ENCODE measurements around the gene CLASP2.

DNA sequence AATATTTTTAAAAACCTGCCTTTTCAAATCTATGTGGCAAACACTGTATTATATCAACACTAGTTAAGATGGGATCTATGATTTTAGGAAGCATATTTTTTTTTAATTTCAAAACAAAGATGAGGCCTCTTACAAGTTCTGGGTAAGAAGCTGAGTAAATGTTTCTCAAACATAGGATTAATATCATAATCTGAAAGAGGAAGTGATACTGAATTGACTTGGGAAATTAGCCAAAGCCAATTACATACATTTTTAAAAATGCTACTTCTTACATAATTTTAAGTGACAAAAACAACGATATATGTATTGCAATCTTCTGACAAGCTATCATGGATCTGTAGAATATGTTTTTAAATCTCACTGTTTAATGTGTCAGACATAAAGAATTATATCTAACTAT is 142.7 kb downstream of the CLASP2 start:
- TF ChIP-seq, protein P1, sequence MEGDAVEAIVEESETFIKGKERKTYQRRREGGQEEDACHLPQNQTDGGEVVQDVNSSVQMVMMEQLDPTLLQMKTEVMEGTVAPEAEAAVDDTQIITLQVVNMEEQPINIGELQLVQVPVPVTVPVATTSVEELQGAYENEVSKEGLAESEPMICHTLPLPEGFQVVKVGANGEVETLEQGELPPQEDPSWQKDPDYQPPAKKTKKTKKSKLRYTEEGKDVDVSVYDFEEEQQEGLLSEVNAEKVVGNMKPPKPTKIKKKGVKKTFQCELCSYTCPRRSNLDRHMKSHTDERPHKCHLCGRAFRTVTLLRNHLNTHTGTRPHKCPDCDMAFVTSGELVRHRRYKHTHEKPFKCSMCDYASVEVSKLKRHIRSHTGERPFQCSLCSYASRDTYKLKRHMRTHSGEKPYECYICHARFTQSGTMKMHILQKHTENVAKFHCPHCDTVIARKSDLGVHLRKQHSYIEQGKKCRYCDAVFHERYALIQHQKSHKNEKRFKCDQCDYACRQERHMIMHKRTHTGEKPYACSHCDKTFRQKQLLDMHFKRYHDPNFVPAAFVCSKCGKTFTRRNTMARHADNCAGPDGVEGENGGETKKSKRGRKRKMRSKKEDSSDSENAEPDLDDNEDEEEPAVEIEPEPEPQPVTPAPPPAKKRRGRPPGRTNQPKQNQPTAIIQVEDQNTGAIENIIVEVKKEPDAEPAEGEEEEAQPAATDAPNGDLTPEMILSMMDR (optimal IDR thresholded peaks at IDR 0.05 in 1 of 3, IDR thresholded peaks at IDR 0.05 in 1 of 3, conservative IDR thresholded peaks at IDR 0.05 in 1 of 3; ENCODE audit: extremely low read depth in 1 of 3, insufficient read depth in 2 of 3, low read length in 3 of 3): no peak
- TF ChIP-seq EZH2 (IDR thresholded peaks at IDR 0.05; ENCODE audit: low read length): no peak

All from keratinocyte (primary cell).